Activated naive CD4-positive, alpha-beta T cell (primary cell): ENCODE data around the gene SKIC2.
"Not testable (repeated sequence)": the region's sequence is repeated elsewhere in the genome, so short reads cannot be mapped to it uniquely, and the experiment has no call there.

ENCODE experiments used
- DNase-seq, 4 experiments: peaks; one replicate each; lab custom pipeline; 2025; lab: John Stamatoyannopoulos, UW

Gene SKIC2

GRCh38 chr6:31969712-31970603 lies 11.0 kb downstream of the SKIC2 start:
- DNase-seq = no peak

- DNase-seq = no peak
These were observed 11.8 kb downstream of the SKIC2 start for GRCh38 chr6:31970604-31971271.

GRCh38 chr6:31971279-31971992 lies 12.5 kb downstream of the SKIC2 start:
- DNase-seq = no peak

- peak; percentile 93 to 98 (median 95) for DNase-seq
These were observed 13.2 kb downstream of the SKIC2 start, which contains the start of gene DXO for GRCh38 chr6:31971993-31972708. Gene DXO (minus strand): TSS chr6:31972138. CDS start chr6:31971675, 463 bp downstream.

- DNase-seq = no peak
These were observed 13.9 kb downstream of the SKIC2 start for GRCh38 chr6:31972709-31973350.

- not testable (repeated sequence) for DNase-seq
These were observed 17.1 kb downstream of the SKIC2 start for GRCh38 chr6:31976065-31976464.

- DNase-seq = no peak
These were observed 18.9 kb downstream of the SKIC2 start for GRCh38 chr6:31977816-31978431.

GRCh38 chr6:31978831-31979230 lies 19.9 kb downstream of the SKIC2 start:
- no peak for DNase-seq

GRCh38 chr6:31979238-31979898 lies 20.4 kb downstream of the SKIC2 start:
- no peak for DNase-seq

- DNase-seq = not testable (repeated sequence)
These were observed 21.4 kb downstream of the SKIC2 start for GRCh38 chr6:31980195-31980876.

- not testable (repeated sequence) for DNase-seq
These were observed 22.0 kb downstream of the SKIC2 start for GRCh38 chr6:31980998-31981397.

- not testable (repeated sequence) for DNase-seq
These were observed 22.8 kb downstream of the SKIC2 start, which contains the start of gene C4A for GRCh38 chr6:31981744-31982143. Gene C4A (plus strand): TSS chr6:31982057. CDS start chr6:31982108, 51 bp downstream.

GRCh38 chr6:31989363-31989762 lies 30.4 kb downstream of the SKIC2 start:
- DNase-seq = not testable (repeated sequence)

GRCh38 chr6:31994421-31994820 lies 35.4 kb downstream of the SKIC2 start:
- not testable (repeated sequence) for DNase-seq

GRCh38 chr6:31996385-31996784 lies 37.4 kb downstream of the SKIC2 start:
- DNase-seq = not testable (repeated sequence)

- DNase-seq = not testable (repeated sequence)
These were observed 43.7 kb downstream of the SKIC2 start for GRCh38 chr6:32002546-32003268.

- DNase-seq = not testable (repeated sequence)
These were observed 44.3 kb downstream of the SKIC2 start for GRCh38 chr6:32003301-32003700.

GRCh38 chr6:32004393-32004792 lies 45.4 kb downstream of the SKIC2 start:
- not testable (repeated sequence) for DNase-seq
